HT1080 (cell line): Measurements from ENCODE around the gene CCDC85C. TPM values are rescaled to one million over a fixed set of nuclear protein-coding genes. Genes with fewer than 3 reads are reported as not detected.

Source experiments
- DNase-seq: peaks from one replicate; pipeline ENCODE4 v3.0.0-alpha.2; 2015; ENCODE audit warnings: low read depth
- total RNA-seq: library from RNA; depleted of rRNA; stranded (reverse); fragments of >200 nt; shearing (Covaris generic); gene quantifications from 2 replicates; pipeline ENCODE4 v1.2.3, GENCODE V29; 2014

Gene CCDC85C
- total RNA-seq, 1 experiment from 2014 or later, result 52.7 TPM

DNA sequence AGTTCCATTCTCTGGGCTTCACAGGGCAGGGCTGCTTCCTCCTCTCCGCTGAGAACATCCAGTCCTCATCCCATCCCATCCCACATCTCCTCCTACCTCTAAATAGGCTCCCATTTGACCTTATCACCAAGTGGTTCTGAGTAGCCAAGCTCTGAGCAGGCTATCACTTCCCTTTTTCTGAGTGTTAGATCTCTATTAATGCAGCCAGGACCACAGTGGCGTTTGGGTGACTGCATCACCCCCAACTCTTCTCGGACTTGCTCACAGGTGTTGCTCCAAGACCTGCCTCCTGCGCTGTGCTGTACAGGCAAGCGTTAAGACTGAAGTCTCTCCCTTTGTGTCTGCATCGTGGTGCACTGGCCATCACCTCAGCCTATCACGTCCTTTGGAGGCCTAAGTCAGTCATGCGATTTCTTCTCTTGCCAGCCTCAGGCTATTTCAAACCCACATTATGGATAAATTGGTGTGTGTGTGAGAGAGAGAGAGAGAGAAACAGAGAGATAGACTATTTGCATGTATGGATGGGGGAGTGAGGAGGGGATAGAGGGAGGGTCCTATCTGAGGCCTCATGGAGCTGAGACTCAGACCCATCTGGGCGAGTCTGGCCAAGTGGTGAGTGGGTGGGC, 28.5 kb upstream of the CCDC85C start:
- no peak for DNase-seq

DNA sequence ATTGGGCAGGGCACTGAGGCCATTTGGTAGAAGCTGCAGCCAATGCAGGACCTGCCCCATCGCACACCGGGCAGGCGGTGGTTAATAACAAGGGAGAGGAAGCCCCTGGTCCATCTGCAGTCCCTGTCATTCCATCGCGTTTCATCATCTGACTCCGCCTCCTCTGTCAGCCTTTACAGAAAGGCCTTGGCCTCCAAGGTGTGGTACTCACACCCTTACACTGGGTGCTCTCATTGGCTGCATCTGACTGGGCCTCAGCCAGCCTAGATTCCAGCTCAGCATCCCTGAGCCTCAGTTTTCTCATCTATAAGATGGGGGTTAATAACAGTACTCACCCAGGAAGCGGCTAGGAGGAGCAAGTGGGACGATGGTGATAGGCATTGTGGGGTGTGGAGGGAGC, 26.2 kb upstream of the CCDC85C start:
- DNase-seq, result no peak

DNA sequence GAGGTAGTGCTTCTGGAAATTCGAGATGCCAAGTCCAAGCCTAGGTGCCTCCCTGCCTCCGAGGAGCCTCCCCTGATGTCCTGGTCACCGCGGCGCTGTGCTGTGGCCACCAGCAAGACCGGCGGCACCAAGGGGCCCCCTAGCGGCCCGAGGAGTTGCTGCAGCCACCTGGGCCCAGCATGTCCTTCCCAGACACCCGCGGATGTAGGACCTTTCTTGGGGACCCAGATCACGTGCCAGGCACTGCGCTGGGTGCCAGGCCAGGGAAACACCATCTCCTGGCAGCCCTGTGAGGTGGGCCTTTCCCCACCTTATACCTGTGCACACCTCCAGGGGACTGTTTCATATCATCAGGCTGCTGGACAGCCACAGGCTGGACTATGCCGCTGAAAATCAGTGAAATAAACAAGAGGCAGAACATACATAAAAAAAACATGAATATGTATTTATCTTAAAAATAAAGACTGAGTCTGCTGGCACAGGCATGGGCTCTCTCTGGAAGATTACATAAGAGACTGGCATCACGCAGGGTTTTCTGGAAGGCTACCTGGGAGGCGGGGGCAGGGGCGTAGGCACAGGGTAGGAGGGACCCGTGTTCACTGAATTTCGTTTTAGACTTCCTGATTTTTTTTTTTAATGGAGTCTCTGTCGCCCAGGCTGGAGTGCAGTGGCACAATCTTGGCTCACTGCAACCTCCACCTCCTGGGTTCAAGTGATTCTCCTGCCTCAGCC, 25.0 kb upstream of the CCDC85C start:
- DNase-seq, result peak; percentile 71

DNA sequence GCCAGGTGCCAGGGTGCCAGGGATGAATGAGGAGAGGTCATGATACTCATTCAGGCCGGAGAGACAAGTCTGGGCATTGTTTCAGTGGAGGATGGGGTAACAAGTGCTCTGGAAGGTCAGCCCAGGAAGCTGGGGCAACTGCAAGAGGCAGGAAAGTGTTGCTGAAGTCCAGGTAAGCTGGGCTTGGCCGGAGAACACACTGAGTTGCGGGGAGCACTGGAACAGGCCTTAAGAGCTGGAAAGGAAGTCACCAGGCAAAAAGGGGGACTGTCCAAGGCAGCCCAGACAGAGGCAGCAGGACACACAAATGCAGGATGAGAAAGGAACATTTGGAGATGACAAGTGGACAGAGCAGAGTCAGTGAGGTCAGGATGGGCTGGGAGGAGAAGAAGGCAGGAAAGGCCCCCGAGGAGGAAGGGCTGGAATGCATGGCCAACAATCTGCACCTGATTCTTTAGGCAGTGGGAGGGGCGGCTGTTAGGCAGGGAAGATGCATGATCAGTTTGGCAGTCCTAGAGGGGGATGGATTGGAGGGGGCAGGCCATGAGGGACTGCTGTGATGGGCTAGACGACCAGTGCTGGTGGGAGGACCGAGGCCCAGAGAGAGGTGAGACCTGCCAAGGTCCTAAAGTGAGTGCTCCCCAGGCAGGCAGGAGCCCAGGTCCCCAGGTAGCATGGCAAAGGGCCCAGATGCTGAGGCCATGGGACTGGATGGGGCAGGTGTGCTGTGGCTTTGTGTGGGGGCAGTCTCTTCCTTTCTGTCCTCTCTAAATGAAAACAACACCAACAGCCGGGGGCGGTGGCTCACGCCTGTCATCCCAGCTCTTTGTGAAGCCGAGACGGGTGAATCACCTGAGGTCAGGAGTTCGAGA, 23.7 kb upstream of the CCDC85C start:
- no peak for DNase-seq

DNA sequence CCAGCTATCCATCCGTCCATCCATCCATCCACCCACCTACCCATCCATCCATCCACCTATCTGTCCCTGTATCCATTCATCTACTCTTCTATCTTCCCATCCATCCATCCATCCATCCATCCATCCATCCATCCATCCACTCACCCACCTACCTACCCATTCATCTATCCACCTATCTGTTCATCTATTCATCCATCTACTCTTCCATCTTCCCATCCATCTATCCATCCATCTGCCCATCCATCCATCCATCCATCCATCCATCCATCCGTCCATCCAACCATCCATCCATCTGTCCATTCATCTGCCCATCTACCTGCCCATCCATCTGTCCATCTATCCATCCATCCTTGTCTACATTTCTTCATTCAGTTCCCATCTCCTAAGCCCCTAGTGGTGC, 23.1 kb upstream of the CCDC85C start:
- no peak for DNase-seq

DNA sequence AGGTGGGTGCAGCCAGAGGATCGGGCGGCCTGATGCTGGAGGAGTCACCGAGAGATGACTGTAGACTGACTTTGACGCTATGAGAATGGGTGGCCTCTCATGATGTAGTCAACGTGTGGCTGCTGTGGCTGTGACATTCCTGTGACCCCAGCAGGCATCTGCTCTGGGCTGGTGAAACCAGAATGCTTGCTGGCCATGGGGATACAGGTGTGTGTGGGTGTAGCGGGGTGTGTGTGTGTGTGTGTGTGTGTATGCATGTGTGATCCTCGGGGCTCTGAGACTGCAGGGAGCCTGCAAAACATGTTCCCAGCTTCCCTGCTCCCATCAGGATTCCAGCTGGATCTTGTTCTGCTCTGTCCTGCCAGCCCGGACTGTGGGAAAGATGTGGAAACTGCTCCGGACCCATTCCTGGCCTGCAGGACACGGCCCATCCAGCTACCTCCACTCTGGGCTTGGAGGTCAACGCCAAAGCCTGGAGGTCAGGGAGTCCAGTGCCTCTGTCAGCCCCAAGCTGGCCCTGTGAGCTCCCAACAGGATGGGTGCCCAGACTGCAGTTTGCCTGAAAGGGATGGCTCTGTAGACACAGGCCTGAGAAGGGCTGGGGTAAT, 22.1 kb upstream of the CCDC85C start:
- no peak for DNase-seq

DNA sequence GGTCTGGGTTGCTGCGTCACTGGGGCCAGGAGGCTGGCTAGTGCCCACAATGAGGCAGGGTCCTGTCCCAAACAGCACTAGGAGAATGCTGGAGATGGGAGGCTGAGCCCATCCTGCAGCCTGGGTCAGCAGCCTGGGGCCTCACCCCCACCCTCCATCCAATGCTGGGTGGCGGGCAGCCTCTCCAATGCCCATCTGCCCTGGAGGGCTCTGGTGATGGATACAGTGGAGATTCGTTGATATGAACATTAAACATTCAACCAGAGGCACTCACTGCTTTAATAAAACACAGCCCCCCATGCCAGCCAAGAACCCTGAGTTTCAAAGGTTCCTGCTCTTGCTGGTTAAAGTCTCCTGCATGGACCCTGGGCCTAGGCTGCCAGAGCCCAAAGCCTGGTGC, 21.5 kb upstream of the CCDC85C start:
- no peak for DNase-seq

DNA sequence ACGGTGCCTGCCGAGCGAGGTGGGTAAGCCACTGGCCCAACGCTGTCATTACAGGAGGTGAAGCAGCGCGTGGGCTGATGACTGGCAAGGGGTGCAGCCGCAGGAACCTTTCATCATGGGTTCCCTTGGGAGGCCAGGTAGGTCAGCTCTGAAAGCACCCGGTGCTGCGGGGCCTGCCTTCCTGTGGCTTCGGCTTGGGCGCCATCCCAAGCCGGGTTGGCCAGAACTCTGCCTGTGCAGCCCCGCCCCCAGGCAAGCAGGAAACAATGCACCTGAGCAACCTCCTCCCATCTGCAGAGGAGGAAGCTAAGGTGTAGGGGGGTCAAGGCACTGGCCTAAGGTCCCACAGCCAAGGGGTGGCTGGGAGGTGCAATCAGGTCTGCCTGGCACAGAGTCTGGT, 21.0 kb upstream of the CCDC85C start:
- no peak for DNase-seq

DNA sequence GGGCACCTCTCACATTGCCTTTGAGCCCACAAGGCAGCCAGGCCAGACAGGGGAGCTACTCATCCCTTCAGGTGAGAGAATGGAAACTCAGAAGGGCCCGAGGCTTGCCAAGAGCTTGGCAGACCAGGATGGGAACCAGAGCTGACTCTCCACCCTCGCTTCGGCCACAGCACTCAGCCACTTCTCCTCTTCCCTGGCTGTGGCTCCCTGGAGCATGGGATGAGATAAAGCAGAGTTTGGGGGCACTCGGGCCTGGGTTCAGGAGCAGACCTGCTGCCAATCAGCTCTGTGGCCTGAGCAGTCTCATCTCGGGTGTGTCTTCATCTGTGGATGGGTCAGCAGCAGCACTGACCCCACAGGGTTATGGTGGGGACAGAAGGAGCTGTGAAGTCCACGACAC, 20.0 kb upstream of the CCDC85C start:
- no peak for DNase-seq

DNA sequence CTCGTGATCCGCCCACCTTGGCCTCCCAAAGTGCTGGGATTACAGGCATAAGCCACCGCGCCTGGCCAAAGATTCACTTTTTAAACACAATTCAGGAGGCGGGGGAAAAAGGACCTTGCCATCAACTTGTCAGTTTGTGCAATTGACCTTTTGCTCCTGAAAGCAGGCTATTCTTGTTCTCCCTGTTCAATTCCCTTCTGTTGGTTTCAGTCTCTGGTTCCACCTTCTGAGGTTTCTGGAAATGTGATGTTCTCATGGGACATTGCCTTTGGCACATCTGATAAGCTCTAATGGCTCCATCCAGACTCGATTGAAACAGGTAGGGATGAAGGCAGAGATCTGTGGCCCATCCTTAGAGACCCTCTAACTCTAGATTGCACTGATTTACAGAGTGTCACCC, 17.9 kb upstream of the CCDC85C start:
- DNase-seq, result no peak

DNA sequence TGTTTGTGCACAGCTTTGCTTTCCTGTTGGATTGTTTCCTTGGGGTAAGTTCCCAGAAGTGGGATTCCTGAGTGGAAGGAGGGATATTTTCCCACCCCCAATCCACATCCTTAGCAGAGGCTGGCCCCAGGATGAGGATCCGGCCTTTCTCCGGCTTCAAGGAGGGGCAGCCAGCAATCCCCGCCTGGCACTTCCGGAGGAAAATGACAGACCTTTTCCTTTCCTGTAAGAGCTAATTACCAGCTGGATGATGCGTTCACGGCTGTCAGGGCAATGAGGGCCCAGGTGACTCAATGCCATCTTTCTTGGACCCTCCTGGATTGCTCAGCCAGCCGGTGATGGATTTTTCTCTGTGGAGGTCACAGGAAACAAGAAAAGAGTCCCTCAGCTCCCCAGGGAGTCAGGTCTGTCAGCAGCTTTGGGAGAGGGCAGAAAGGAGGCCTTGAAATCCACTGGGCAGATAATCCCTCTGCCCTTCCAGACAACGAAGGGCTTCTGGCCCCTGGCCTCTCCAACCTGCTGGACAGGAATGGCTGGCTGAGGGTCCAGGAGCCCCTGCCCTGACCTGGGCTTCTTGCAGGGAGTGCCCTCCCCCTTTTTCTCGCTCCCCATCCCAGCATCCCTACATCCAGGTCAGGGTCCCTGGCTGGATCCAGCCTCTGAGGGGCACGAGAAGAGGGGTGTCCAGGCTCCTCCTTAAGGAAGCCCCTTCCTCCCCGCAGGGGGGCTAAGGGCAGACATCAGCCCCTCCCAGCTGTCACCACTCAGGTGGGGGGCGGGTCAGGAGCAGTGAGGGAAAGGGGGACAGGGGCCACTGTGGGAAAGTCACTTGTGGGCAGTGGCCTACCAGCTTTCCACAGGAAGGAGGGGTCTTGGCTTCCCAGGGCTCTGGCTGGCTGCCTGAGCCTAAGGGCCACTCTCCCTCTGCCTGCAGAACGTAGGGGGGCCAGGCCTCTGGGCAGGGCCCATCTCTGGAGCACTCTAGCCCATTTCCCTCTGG, 16.1 kb upstream of the CCDC85C start:
- peak; percentile 92 for DNase-seq

DNA sequence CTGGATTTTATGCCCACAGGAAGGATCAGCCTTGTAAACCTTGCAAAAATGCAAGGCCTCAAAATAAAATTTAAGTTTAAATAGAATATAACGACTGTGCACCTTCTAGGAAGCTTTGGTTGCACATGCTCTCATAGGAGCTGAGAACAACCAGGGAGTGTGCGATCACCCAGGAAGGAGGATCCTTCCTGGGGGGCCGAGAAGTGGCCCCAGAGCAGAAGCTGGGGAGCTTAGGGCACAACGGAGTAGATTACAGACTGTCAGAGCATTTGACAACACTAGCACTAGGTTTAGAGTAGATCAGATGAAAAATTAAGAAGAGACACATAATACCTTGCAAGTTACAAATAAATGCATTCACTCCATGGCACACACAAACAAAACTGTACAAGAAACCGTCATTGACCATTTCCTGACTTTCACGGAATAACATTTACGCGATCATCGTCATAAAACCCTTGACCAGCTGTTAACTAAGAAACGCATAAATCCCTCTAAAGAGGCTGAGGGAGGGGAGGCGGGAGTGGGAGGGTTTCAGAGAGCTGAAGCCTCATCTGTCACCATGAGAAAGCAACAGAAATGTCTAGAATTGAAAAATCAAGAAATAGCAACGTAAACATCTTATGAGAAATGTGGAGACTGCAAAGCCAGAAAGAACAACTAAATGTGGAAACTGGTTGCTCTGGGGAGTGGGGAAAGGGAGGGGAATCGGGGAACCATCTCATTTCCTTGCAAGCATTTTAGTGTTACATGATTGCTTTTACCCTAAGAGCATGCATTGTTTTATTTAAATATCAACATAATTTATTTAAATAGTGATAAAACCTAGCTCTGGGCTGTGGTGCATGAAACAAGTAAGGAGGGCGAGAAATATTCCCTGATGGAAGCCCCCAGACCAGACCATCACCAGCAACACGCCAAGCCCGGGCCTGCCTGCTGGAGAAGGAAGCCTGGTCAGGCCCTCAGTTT, 13.1 kb upstream of the CCDC85C start:
- DNase-seq, result no peak

DNA sequence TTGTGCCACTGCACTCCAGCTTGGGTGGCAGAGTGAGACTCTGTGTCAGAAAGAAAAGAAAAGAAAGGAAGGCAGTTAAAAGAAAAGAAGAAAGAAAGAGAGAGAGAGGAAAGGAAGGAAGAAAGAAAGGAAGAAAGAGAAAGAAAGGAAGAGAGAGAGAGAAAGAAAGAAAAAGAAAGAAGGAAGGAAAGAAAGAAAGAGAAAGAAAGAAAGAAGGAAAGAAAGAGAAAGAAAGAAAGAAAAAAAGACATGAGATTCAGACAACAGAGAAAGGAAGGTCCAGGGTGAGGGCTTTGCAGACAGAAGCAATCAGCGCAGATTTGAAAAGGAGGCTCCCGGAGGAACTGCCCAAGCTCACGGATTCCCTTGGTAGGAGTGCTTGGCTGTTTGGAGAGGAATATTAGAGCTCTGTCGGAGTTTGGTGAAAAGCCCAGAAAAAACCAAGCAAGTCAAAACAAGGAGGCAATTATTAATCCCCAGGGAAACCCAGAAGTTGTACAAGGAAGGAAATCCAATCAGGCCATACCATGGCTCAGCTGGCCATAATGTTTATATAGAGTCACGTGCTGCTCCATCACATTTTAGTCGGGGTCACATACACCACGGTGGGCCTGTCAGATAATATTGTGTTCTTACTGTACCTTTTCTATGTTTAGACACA, 11.6 kb upstream of the CCDC85C start:
- DNase-seq, result no peak

DNA sequence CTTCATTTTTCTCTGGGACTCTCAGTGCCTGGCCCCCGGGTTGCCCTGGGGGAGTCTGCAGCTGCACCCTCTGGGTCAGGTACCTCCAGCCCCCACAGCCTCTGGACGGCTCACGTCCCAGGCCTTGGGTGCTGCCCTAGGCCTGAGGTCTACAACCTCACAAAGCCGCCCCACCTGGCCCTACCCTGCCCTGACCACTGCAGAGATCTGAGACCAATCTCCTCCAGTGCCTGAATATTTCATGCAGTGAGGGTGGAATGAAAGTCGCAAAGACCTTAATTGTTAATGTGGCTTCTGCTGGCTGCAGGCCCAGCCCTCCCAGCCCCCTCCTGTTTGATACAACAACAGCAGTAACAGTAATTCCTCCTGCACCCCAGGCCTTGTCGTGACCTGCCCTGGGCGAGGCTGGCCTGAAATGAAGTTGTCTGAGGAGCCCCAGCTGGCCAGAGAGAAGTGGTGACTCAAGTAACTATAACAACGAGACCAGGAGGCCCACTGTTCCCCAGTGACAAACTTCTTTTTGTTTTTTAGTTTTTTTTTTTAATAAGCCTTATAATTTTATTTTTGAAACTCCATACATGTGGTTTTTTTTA, 8.8 kb upstream of the CCDC85C start:
- DNase-seq, result no peak

DNA sequence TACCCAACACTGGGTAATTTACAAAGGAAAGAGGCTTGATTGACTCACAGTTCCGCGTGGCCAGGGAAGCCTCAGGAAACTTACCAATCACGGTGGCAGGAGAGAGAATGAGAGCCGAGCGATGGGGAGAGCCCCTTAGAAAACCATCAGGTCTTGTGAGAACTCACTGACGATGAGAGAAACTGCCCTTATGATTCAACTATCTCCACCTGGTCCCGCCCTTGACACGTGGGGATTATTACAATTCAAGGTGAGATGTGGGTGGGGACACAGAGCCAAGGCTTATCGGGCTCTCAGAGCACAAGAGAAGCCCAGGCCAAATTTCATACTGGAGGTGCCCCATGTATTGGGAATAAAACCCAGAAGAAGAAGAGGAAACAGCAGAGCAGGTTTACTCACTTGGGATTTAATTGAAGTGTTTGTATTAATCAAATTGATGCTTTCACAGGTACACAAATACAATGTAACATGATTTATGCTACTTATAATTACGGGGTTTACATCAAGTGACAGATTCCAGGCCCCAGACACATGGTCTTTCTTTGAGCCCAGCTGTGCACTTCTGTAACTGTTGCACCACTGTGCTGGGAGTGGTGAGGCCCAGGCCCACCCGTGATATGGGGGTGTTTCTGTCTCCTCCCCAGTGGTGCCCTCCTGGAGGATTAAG, 8.2 kb upstream of the CCDC85C start:
- no peak for DNase-seq

DNA sequence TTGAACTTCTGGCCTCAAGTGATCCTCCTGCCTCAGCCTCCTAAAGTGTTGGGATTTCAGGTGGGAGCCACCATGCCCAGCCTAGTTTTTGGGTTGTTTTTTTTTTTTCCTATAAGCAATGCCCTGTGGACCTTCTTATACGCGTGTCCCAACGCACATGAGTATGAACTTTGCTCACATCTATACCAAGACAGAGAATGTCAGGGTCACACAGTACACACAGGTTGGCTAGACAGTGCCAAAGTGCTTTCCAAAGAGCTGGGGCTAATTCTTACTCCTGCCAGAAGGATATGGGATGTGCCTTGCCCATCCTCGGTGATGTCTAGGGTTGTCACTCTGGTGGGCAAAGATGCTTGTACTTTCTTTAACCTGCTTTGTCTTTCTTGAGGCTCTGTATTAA, 7.6 kb upstream of the CCDC85C start:
- DNase-seq, result no peak

DNA sequence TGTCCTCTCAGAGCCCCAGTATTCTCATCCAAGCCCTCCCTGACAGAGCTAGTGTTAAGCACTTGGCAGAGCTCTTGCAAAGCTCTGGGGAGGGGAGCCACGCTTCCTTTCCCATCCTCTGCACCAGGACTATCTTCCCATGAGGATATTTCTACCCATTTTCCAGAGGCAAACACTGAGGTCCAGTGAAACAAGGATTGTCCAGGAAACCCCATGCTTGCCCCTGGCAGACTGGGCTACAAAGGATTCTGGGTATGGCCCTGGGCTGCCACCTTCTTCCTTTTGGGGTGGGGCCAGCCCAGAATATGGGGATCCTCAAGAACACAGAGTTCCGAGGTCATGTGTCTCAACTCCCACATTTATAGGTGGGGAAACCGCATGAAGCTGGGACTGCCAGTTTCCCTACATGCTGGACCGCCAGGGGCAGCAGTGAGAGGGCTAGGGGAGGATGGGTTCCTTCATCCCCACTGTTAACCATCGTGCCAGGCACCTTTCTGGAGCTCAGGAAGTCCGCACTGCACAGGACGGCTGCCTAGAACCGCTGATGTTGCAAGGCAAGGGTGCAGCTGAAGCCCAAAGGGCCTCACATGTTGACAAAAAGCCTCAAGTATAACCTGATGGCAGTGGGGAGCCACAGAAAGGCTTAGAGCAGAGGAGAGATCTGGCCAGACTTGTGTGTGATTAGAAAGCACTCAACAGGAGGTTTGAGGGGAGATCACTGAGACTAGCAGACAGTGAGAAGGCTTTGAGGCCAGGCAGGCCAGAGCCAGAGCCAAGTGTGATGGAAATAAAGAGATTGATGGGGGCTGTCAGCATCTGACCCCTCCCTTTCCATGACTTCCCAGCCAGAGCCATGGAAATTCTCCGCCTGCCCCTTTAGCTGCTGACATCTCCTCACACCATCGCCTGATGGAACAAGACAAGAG, 5.5 kb upstream of the CCDC85C start:
- DNase-seq, result no peak
